ENCODE data around the gene FBXO41.

DNA sequence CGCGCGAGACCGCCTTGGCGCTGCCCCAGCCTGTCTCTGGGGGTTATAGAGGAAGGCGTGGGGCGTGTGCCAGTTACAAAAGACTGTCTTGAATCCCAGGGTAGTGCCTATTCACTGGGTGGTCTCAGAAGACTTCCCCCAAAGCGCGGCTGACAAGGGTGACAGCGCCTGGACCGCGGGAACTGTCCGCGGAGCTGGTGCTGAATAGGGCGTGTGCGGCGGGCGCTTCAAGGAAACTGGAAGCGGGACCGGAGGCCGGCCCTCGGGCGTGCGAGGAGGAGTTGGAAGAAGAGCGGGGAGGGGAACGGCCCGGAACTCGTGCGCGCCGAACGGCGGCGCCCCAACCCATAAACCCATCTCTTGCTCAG is 6.8 kb upstream of the FBXO41 start:
- TF ChIP-seq, protein P1, sequence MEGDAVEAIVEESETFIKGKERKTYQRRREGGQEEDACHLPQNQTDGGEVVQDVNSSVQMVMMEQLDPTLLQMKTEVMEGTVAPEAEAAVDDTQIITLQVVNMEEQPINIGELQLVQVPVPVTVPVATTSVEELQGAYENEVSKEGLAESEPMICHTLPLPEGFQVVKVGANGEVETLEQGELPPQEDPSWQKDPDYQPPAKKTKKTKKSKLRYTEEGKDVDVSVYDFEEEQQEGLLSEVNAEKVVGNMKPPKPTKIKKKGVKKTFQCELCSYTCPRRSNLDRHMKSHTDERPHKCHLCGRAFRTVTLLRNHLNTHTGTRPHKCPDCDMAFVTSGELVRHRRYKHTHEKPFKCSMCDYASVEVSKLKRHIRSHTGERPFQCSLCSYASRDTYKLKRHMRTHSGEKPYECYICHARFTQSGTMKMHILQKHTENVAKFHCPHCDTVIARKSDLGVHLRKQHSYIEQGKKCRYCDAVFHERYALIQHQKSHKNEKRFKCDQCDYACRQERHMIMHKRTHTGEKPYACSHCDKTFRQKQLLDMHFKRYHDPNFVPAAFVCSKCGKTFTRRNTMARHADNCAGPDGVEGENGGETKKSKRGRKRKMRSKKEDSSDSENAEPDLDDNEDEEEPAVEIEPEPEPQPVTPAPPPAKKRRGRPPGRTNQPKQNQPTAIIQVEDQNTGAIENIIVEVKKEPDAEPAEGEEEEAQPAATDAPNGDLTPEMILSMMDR (IDR thresholded peaks at IDR 0.05), result no peak
- TF ChIP-seq, protein P2, sequence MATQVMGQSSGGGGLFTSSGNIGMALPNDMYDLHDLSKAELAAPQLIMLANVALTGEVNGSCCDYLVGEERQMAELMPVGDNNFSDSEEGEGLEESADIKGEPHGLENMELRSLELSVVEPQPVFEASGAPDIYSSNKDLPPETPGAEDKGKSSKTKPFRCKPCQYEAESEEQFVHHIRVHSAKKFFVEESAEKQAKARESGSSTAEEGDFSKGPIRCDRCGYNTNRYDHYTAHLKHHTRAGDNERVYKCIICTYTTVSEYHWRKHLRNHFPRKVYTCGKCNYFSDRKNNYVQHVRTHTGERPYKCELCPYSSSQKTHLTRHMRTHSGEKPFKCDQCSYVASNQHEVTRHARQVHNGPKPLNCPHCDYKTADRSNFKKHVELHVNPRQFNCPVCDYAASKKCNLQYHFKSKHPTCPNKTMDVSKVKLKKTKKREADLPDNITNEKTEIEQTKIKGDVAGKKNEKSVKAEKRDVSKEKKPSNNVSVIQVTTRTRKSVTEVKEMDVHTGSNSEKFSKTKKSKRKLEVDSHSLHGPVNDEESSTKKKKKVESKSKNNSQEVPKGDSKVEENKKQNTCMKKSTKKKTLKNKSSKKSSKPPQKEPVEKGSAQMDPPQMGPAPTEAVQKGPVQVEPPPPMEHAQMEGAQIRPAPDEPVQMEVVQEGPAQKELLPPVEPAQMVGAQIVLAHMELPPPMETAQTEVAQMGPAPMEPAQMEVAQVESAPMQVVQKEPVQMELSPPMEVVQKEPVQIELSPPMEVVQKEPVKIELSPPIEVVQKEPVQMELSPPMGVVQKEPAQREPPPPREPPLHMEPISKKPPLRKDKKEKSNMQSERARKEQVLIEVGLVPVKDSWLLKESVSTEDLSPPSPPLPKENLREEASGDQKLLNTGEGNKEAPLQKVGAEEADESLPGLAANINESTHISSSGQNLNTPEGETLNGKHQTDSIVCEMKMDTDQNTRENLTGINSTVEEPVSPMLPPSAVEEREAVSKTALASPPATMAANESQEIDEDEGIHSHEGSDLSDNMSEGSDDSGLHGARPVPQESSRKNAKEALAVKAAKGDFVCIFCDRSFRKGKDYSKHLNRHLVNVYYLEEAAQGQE (IDR thresholded peaks at IDR 0.05; ENCODE audit: insufficient read depth in 1 of 2, low read depth in 2 of 2, low read length in 1 of 2), result peak; percentile 95
- TF ChIP-seq SIN3A (IDR thresholded peaks at IDR 0.05; ENCODE audit: borderline replicate concordance, insufficient read depth, low read depth, low read length) (no peak), POLR2AphosphoS5 (IDR thresholded peaks at IDR 0.05; ENCODE audit: low read depth, low read length) (no peak), TCF7L2 (IDR thresholded peaks at IDR 0.05; ENCODE audit: low read depth, low read length) (no peak; the same call in 1 of the 2 replicates)
